ENCODE measurements around the gene TMEM150C. TPM values are rescaled to one million over a fixed set of nuclear protein-coding genes. Genes with fewer than 3 reads are reported as not detected.
"Not testable (repeated sequence)": the region's sequence is repeated elsewhere in the genome, so short reads cannot be mapped to it uniquely, and the experiment has no call there.

Gene TMEM150C
- total RNA-seq, 1 donor from 2014 or later = 7.3 TPM

DNA sequence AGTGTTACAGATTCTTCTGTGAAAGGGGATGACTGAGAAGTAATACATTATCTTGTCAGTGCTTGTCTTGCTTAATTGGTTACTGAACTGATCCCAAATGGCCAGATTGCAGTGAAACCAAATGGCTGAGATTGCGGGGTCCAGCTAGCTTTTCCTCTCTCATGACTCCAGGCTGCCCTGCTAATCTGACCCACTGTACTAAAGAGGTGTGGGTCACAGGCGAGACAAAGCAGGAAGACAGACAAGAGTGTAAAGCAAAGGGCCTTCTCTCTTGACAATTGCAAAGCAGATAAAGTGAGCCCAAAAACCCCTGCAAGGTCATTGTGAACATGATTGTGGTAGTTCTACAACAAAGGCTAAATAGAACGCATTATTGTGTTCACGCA is 2.1 kb downstream of the TMEM150C start:
- Mint-ChIP-seq H3K27ac (no peak overlapping the region), H3K9me3 (ENCODE audit: low read depth) (no peaks in the 10 kb centered on the region), H3K4me3 (ENCODE audit: low read depth) (peak overlapping the region; percentile 2), H3K4me1 (ENCODE audit: low read depth) (peaks cover 21% of the 10 kb centered on the region), H3K27me3 (peaks cover 7% of the 10 kb centered on the region), H3K36me3 (ENCODE audit: insufficient read depth) (no peaks in the 10 kb centered on the region)
- DNase-seq (ENCODE audit: low spot score, unreplicated experiment) = no peak
- TF ChIP-seq, protein P1, sequence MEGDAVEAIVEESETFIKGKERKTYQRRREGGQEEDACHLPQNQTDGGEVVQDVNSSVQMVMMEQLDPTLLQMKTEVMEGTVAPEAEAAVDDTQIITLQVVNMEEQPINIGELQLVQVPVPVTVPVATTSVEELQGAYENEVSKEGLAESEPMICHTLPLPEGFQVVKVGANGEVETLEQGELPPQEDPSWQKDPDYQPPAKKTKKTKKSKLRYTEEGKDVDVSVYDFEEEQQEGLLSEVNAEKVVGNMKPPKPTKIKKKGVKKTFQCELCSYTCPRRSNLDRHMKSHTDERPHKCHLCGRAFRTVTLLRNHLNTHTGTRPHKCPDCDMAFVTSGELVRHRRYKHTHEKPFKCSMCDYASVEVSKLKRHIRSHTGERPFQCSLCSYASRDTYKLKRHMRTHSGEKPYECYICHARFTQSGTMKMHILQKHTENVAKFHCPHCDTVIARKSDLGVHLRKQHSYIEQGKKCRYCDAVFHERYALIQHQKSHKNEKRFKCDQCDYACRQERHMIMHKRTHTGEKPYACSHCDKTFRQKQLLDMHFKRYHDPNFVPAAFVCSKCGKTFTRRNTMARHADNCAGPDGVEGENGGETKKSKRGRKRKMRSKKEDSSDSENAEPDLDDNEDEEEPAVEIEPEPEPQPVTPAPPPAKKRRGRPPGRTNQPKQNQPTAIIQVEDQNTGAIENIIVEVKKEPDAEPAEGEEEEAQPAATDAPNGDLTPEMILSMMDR (IDR thresholded peaks at IDR 0.05; ENCODE audit: unreplicated experiment) = no peak

GRCh38 chr4:82559090-82559734 is 2.6 kb downstream of the TMEM150C start:
- not testable (repeated sequence) for H3K36me3 Mint-ChIP-seq (ENCODE audit: insufficient read depth); DNase-seq (ENCODE audit: low spot score, unreplicated experiment); H3K27ac Mint-ChIP-seq; H3K27me3 Mint-ChIP-seq; H3K9me3 Mint-ChIP-seq (ENCODE audit: low read depth); H3K4me3 Mint-ChIP-seq (ENCODE audit: low read depth)
- H3K4me1 Mint-ChIP-seq (ENCODE audit: low read depth) = peaks cover 21% of the 10 kb centered on the region

- H3K27ac Mint-ChIP-seq = no peak overlapping the region
- H3K36me3 Mint-ChIP-seq (ENCODE audit: insufficient read depth) = no peaks in the 10 kb centered on the region
These were observed 6.5 kb downstream of the TMEM150C start for GRCh38 chr4:82555276-82555675.

DNA sequence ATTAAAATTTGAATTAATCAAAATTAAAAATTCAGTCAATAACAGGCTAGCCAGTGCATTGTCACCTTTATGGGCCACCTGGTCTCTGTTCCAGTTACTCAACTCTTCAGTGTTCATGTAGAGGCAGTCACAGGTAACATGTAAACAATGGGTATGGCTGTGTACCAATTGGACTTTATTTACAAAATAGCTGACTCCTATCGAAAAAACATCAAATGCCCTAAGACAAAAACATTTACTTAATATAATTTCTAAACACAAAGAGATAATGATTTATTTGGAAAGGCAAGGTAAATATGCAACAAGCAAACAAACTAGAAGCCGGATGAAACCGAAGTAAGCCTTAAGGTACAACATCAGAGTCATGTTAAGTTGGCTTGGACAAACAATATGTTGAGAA is 8.8 kb downstream of the TMEM150C start:
- H3K27me3 Mint-ChIP-seq = no peaks in the 10 kb centered on the region
- TF ChIP-seq, protein P1 (IDR thresholded peaks at IDR 0.05; ENCODE audit: unreplicated experiment) = no peak
- H3K4me1 Mint-ChIP-seq (ENCODE audit: low read depth) = no peaks in the 10 kb centered on the region
- peaks cover 3% of the 10 kb centered on the region for H3K9me3 Mint-ChIP-seq (ENCODE audit: low read depth)
- H3K27ac Mint-ChIP-seq = no peak overlapping the region
- H3K36me3 Mint-ChIP-seq (ENCODE audit: insufficient read depth) = peaks cover 5% of the 10 kb centered on the region
- H3K4me3 Mint-ChIP-seq (ENCODE audit: low read depth) = no peak overlapping the region
- no peak for DNase-seq (ENCODE audit: low spot score, unreplicated experiment)

More at GRCh38 chr4:82555276-82555675, 6.5 kb downstream of the TMEM150C start:
- H3K27me3 Mint-ChIP-seq = no peaks in the 10 kb centered on the region
- peaks cover under 1% of the 10 kb centered on the region for H3K9me3 Mint-ChIP-seq (ENCODE audit: low read depth)
- TF ChIP-seq, protein P1 (IDR thresholded peaks at IDR 0.05; ENCODE audit: unreplicated experiment) = peak; percentile 15
- H3K4me3 Mint-ChIP-seq (ENCODE audit: low read depth) = no peak overlapping the region
- H3K4me1 Mint-ChIP-seq (ENCODE audit: low read depth) = peaks cover 11% of the 10 kb centered on the region
- no peak for DNase-seq (ENCODE audit: low spot score, unreplicated experiment)

DNA sequence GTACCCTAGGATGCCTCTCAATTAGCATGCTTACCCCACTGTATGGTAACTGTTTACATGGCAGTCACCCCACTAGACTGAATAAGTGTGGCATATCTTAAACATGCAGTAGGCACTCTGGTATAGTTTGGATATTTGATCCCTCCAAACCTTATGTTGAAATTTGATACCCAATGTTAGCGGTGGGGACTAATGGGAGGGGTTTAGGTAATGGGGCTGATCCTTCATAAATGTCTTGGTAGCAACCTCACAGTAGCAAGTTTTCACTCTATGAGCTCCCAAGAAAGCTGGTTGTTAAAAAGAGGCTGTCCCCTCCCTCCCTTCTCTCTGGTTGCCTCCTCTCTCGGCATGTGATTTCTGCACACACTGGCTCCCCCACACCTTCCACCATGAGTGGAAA is 10.1 kb downstream of the TMEM150C start:
- Mint-ChIP-seq H3K4me3 (ENCODE audit: low read depth) (no peak overlapping the region), H3K27ac (no peak overlapping the region), H3K4me1 (ENCODE audit: low read depth) (no peaks in the 10 kb centered on the region), H3K27me3 (no peaks in the 10 kb centered on the region), H3K36me3 (ENCODE audit: insufficient read depth) (peaks cover 5% of the 10 kb centered on the region), H3K9me3 (ENCODE audit: low read depth) (peaks cover 11% of the 10 kb centered on the region)
- TF ChIP-seq, protein P1 (IDR thresholded peaks at IDR 0.05; ENCODE audit: unreplicated experiment) = no peak
- no peak for DNase-seq (ENCODE audit: low spot score, unreplicated experiment)

DNA sequence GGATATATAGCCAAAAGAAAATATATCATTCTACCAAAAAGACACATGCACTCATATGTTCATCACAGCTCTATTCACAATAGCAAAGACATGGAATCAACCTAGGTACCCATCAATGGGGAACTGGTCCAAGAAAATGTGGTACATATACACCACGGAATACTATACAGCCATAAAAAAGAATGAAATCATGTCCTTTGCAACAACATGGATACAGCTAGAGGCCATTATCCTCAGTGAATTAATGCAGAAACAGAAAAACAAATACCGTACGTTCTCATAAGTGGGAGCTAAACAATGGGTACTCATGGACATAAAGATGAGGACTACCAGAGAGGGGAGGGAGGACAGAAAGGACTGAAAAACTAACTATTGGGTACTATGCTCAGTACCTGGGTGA is 13.9 kb downstream of the TMEM150C start:
- DNase-seq (ENCODE audit: low spot score, unreplicated experiment); H3K27me3 Mint-ChIP-seq; H3K4me3 Mint-ChIP-seq (ENCODE audit: low read depth); H3K27ac Mint-ChIP-seq; H3K36me3 Mint-ChIP-seq (ENCODE audit: insufficient read depth): not testable (repeated sequence)
- Mint-ChIP-seq H3K4me1 (ENCODE audit: low read depth) (peaks cover 11% of the 10 kb centered on the region), H3K9me3 (ENCODE audit: low read depth) (peaks cover 17% of the 10 kb centered on the region)

All from progenitor cell of endocrine pancreas (in vitro differentiated cells).